ENCODE data around the gene A2M.

GRCh38 chr12:9083793-9084192 is 31.9 kb downstream of the A2M start:
- TF ChIP-seq CTCF (conservative IDR thresholded peaks at IDR 0.05; ENCODE audit: low read depth, low read length) (no peak), POLR2A (IDR thresholded peaks at IDR 0.05; ENCODE audit: low read depth, low read length) (no peak)
